Caco-2 (cell line): ENCODE data around the gene HBG2. TPM values are rescaled to one million over a fixed set of nuclear protein-coding genes. Genes with fewer than 3 reads are reported as not detected.

Experiments used
- BruUV-seq: library from RNA; stranded (reverse); fragments of 400-500 nt; replicated peaks from 2 replicates; lab custom pipeline; 2021; lab: Mats Ljungman, UMichigan
- CTCF ChIA-PET: fragments of 300-600 bp; sonication (Branson Sonifier 250); formaldehyde crosslinking; loops from one replicate; lab custom pipeline; 2022; ENCODE audit warnings: antibody characterized with exemption; lab: Charles Lee
- POLR2A ChIA-PET: fragments of 300-600 bp; sonication (Branson Sonifier 250); formaldehyde crosslinking; loops from one replicate; lab custom pipeline; 2022; ENCODE audit warnings: antibody characterized with exemption; lab: Charles Lee
- DNase-seq, 2 experiments: peaks; one replicate each; pipeline versions ENCODE4 v3.0.0 to v3.0.0-alpha.2; 2020 to 2022
- H3K27me3 ChIP-seq: replicated peaks from 2 replicates; pipeline ENCODE4 v1.6.0; 2011; ENCODE audit warnings: low read length; ENCODE audit not compliant: control insufficient read depth, insufficient read depth
- H3K36me3 ChIP-seq: 2 replicates; pipeline ENCODE4 v1.5.1; 2011; ENCODE audit warnings: low read length; ENCODE audit not compliant: control insufficient read depth, insufficient read depth
- H3K4me1 ChIP-seq: fragments of 250-450 bp; sonication (Bioruptor Pico); 2 replicates; pipeline ENCODE4 v1.5.1; 2020; ENCODE audit warnings: mild to moderate bottlenecking
- H3K4me3 ChIP-seq: 2 replicates; pipeline ENCODE4 v1.5.1; 2011; ENCODE audit warnings: low read depth, mild to moderate bottlenecking, control low read depth, low read length
- H3K9me3 ChIP-seq: fragments of 250-450 bp; sonication (Bioruptor Pico); 2 replicates; pipeline ENCODE4 v1.5.1; 2020; ENCODE audit warnings: mild to moderate bottlenecking, moderate library complexity
- H3K27ac Mint-ChIP-seq: one replicate; pipeline ENCODE4 v1.8.0; 2022; ENCODE audit warnings: mixed read lengths; ENCODE audit not compliant: unreplicated experiment
- H3K27me3 Mint-ChIP-seq: one replicate; pipeline ENCODE4 v1.8.0; 2022; ENCODE audit warnings: mixed read lengths; ENCODE audit not compliant: insufficient read depth, unreplicated experiment
- H3K36me3 Mint-ChIP-seq: one replicate; pipeline ENCODE4 v1.8.0; 2022; ENCODE audit warnings: mild to moderate bottlenecking, mixed read lengths; ENCODE audit not compliant: insufficient read depth, unreplicated experiment
- H3K4me1 Mint-ChIP-seq: one replicate; pipeline ENCODE4 v1.8.0; 2022; ENCODE audit warnings: low read depth, mixed read lengths; ENCODE audit not compliant: unreplicated experiment
- H3K4me3 Mint-ChIP-seq: one replicate; pipeline ENCODE4 v1.8.0; 2022; ENCODE audit warnings: mild to moderate bottlenecking, moderate library complexity, mixed read lengths; ENCODE audit not compliant: unreplicated experiment
- H3K9me3 Mint-ChIP-seq: one replicate; pipeline ENCODE4 v1.8.0; 2022; ENCODE audit warnings: mixed read lengths; ENCODE audit not compliant: unreplicated experiment
- intact Hi-C: fragments of 100-400 bp; cut with micrococcal nuclease; formaldehyde crosslinking; loops from one replicate; pipeline ENCODE4 v1.10.0; 2022; ENCODE audit not compliant: unreplicated experiment
- total RNA-seq: library from RNA; stranded (reverse); gene quantifications from 2 replicates; pipeline ENCODE4 v1.2.3, GENCODE V29; 2022
- TF ChIP-seq, protein P1 (sequence below), 2 experiments: fragments of 200-600 bp in 1 of 2; IDR thresholded peaks; 1 replicate in 1 of 2; 2 replicates in 1 of 2; pipeline versions ENCODE4 v1.5.1 to v1.8.0; 2011 to 2022; ENCODE audit warnings: antibody characterized with exemption in 1 of 2, control low read depth in 1 of 2, inconsistent platforms in 1 of 2, low read depth in 1 of 2, low read length in 1 of 2, mild to moderate bottlenecking in 1 of 2, moderate library complexity in 1 of 2; ENCODE audit not compliant: insufficient read depth in 1 of 2, severe bottlenecking in 1 of 2, unreplicated experiment in 1 of 2

Gene HBG2
- total RNA-seq, 1 experiment from 2014 or later, result not detected

DNA sequence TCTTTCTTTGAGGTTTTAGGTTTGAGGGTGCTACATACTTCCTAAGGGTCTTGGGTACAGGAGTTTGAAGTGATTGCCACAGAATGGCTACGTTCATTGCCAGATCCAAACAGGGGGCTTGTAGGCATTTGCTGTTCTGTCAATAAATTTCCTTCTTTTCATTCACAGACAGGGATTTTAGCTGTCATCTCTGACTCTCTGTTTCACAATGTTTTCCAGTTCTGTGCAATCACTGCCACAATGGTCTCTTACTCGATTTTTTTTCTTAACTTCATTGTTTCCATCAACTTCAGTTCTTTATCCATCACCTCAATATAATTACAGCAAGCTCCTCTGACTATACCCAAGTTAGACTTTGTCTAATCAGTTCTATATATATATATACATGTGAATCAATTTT lies 14.1 kb downstream of the HBG2 start:
- no peaks in the 10 kb centered on the region for H3K9me3 Mint-ChIP-seq
- Histone ChIP-seq H3K4me1 (no peaks in the 10 kb centered on the region), H3K4me3 (no peak overlapping the region), H3K9me3 (no peaks in the 10 kb centered on the region), H3K36me3 (no peaks in the 10 kb centered on the region), H3K27me3 (no peaks in the 10 kb centered on the region)
- TF ChIP-seq, protein P1, sequence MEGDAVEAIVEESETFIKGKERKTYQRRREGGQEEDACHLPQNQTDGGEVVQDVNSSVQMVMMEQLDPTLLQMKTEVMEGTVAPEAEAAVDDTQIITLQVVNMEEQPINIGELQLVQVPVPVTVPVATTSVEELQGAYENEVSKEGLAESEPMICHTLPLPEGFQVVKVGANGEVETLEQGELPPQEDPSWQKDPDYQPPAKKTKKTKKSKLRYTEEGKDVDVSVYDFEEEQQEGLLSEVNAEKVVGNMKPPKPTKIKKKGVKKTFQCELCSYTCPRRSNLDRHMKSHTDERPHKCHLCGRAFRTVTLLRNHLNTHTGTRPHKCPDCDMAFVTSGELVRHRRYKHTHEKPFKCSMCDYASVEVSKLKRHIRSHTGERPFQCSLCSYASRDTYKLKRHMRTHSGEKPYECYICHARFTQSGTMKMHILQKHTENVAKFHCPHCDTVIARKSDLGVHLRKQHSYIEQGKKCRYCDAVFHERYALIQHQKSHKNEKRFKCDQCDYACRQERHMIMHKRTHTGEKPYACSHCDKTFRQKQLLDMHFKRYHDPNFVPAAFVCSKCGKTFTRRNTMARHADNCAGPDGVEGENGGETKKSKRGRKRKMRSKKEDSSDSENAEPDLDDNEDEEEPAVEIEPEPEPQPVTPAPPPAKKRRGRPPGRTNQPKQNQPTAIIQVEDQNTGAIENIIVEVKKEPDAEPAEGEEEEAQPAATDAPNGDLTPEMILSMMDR (IDR thresholded peaks at IDR 0.05; ENCODE audit: insufficient read depth in 1 of 2, low read depth in 1 of 2, low read length in 1 of 2, severe bottlenecking in 1 of 2, unreplicated experiment in 1 of 2), result no peak
- ChIA-PET POLR2A (no interaction called here), CTCF (no interaction called here)
- intact Hi-C loops, result no loop called here
- peaks cover 9% of the 10 kb centered on the region for H3K27me3 Mint-ChIP-seq
- DNase-seq, result no peak
- H3K36me3 Mint-ChIP-seq, result no peaks in the 10 kb centered on the region
- H3K27ac Mint-ChIP-seq, result no peak overlapping the region
- BruUV-seq, result no TSS peak
- H3K4me3 Mint-ChIP-seq, result no peak overlapping the region
- no peaks in the 10 kb centered on the region for H3K4me1 Mint-ChIP-seq

DNA sequence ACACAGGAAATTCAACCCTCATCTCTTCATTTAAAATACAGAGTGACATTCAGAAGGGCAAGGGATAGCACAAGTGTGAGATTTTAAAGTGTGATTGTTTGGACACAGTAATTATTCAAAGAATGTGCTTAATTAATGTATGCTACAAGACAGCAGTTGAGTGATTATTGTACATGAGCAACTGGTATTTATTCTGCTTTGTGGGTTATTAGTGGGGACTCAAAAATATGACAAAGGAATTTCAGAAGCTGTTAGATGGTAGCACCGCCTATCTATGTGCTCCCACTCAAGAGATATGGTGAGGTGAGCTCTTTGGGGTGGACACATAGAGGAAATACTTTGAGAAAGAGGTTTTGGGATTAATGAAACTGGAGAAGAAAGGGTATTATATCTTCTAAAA lies 14.5 kb downstream of the HBG2 start:
- TF ChIP-seq, protein P1 (IDR thresholded peaks at IDR 0.05; ENCODE audit: insufficient read depth in 1 of 2, low read depth in 1 of 2, low read length in 1 of 2, severe bottlenecking in 1 of 2, unreplicated experiment in 1 of 2), result no peak
- POLR2A ChIA-PET, result no interaction called here

DNA sequence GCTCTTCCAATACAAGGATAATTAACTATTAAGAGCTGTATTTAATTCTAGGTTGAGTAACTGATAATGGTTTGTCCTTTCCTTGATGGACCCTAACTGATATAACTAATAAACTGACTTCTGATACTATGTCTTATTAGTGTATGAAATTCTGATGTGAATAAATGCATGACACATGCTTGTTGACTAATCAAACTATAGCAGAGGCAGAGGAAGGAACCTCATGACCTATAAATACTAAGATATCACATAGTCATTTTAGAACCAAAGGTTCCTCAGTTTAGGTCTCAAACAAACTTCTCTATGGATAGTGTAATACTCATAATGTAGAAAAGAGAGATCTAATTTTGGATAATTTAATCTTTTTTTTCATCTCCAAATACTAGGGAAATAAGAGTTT lies 15.5 kb downstream of the HBG2 start:
- no peak for DNase-seq
- H3K4me1 ChIP-seq, result no peaks in the 10 kb centered on the region
- H3K27me3 ChIP-seq, result no peaks in the 10 kb centered on the region
- H3K27ac Mint-ChIP-seq, result no peak overlapping the region
- H3K27me3 Mint-ChIP-seq, result peaks cover 12% of the 10 kb centered on the region
- TF ChIP-seq, protein P1 (IDR thresholded peaks at IDR 0.05; ENCODE audit: insufficient read depth in 1 of 2, low read depth in 1 of 2, low read length in 1 of 2, severe bottlenecking in 1 of 2, unreplicated experiment in 1 of 2), result no peak
- intact Hi-C loops, result no loop called here
- H3K9me3 ChIP-seq, result no peaks in the 10 kb centered on the region
- no peak overlapping the region for H3K4me3 Mint-ChIP-seq
- H3K4me3 ChIP-seq, result no peak overlapping the region
- no TSS peak for BruUV-seq
- H3K36me3 Mint-ChIP-seq, result no peaks in the 10 kb centered on the region
- ChIA-PET CTCF (no interaction called here), POLR2A (no interaction called here)
- H3K4me1 Mint-ChIP-seq, result no peaks in the 10 kb centered on the region
- no peaks in the 10 kb centered on the region for H3K9me3 Mint-ChIP-seq
- no peaks in the 10 kb centered on the region for H3K36me3 ChIP-seq

More for the DNA sequence above, 14.5 kb downstream of the HBG2 start:
- no peaks in the 10 kb centered on the region for H3K4me1 ChIP-seq
- no peaks in the 10 kb centered on the region for H3K36me3 ChIP-seq
- Mint-ChIP-seq H3K9me3 (no peaks in the 10 kb centered on the region), H3K27ac (no peak overlapping the region), H3K36me3 (no peaks in the 10 kb centered on the region), H3K4me1 (no peaks in the 10 kb centered on the region), H3K4me3 (no peak overlapping the region), H3K27me3 (peaks cover 12% of the 10 kb centered on the region)
- no peaks in the 10 kb centered on the region for H3K9me3 ChIP-seq
- no TSS peak for BruUV-seq
- H3K4me3 ChIP-seq, result no peak overlapping the region
- intact Hi-C loops, result no loop called here
- CTCF ChIA-PET, result no interaction called here
- H3K27me3 ChIP-seq, result no peaks in the 10 kb centered on the region
- DNase-seq, result no peak
